ENCODE results near the gene RHCG. TPM values are rescaled to one million over a fixed set of nuclear protein-coding genes. Genes with fewer than 3 reads are reported as not detected.

RHCG gene
- 13.4 and 22.4 TPM in 2 replicates for total RNA-seq (ENCODE audit: low replicate concordance)
- long read RNA-seq, transcript RHCG-201 (11 exons, 1,982 nt), result major isoform, 52 of 65 reads
- long read RNA-seq, partial matches to known transcripts, result 2 of 65 reads
- long read RNA-seq, other reads (novel, unspliced or antisense), result 11 of 65 reads

DNA sequence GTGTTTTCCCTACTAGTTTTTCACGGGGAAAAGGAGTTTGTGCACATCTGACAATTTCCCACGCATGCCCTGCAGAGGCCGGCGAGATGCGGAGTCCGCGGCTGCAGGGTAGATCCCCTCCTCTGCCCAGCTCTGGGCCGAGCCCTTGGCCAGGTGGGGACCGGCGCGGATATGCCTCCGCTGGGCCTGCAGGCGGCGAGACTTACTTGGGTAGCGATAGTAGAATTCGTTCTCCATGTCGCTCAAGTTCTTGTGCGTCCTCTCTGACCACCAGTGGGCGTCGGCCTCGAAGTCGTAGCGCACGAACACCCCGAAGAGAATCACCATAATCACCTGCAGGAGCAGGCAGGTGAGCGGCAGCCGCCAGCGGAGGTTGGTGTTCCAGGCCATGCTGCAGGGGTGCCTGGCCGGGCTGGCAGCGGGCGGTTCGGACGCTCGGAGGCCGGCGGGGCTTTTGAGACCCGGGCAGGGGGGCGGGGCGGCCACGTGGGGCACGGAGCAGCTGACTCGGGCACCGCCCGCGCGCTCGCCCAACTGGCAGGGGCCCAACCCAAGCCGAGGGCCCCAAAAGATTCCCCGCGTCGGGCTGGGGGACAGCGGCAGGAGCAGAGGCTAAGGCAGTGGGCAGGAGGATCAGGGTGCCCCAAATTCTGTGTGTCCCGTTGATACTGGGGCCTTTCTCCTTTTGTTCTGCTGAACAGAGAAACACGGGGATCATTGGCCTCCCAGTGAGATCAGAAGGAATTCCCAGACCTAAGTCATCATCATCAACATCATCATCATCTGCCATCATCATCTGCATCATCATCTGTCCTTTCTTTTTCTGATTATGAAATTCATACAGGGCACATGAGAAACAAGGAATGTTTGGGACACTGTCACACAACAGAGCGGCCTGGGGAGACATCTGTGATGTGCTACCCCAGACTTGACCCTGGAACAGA is at the start of gene RHCG:
RHCG (minus strand) TSS at position 429 of the 944 bp plus-strand sequence; CDS start at position 390, 39 bp downstream.
- peaks cover 69% of the 10 kb centered on the region for H3K27me3 Mint-ChIP-seq

GRCh38 chr15:89543389-89543788 is 47.0 kb upstream of the RHCG start:
- H3K27ac Mint-ChIP-seq, result no peak overlapping the region
- no peaks in the 10 kb centered on the region for H3K4me1 Mint-ChIP-seq (ENCODE audit: unreplicated experiment)
- no peaks in the 10 kb centered on the region for H3K36me3 Mint-ChIP-seq
- no peak for DNase-seq (ENCODE audit: extremely low spot score, unreplicated experiment)
- H3K4me3 Mint-ChIP-seq, result no peak overlapping the region
- no peaks in the 10 kb centered on the region for H3K9me3 Mint-ChIP-seq
- TF ChIP-seq, protein P1, sequence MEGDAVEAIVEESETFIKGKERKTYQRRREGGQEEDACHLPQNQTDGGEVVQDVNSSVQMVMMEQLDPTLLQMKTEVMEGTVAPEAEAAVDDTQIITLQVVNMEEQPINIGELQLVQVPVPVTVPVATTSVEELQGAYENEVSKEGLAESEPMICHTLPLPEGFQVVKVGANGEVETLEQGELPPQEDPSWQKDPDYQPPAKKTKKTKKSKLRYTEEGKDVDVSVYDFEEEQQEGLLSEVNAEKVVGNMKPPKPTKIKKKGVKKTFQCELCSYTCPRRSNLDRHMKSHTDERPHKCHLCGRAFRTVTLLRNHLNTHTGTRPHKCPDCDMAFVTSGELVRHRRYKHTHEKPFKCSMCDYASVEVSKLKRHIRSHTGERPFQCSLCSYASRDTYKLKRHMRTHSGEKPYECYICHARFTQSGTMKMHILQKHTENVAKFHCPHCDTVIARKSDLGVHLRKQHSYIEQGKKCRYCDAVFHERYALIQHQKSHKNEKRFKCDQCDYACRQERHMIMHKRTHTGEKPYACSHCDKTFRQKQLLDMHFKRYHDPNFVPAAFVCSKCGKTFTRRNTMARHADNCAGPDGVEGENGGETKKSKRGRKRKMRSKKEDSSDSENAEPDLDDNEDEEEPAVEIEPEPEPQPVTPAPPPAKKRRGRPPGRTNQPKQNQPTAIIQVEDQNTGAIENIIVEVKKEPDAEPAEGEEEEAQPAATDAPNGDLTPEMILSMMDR (conservative IDR thresholded peaks at IDR 0.05), result no peak
- peaks cover 24% of the 10 kb centered on the region for H3K27me3 Mint-ChIP-seq

More for the DNA sequence above, at the start of gene RHCG:
- TF ChIP-seq, protein P1 (conservative IDR thresholded peaks at IDR 0.05), result peak; percentile 74
- no peak for DNase-seq (ENCODE audit: extremely low spot score, unreplicated experiment)
- Mint-ChIP-seq H3K4me3 (peak within 1 kb of the TSS; percentile 85), H3K36me3 (no peaks in the 10 kb centered on the region), H3K27ac (peak within 1 kb of the TSS; percentile 50), H3K4me1 (ENCODE audit: unreplicated experiment) (no peaks in the 10 kb centered on the region), H3K9me3 (no peaks in the 10 kb centered on the region)

- Mint-ChIP-seq H3K9me3 (no peaks in the 10 kb centered on the region), H3K27ac (no peak overlapping the region), H3K4me1 (ENCODE audit: unreplicated experiment) (no peaks in the 10 kb centered on the region), H3K27me3 (peaks cover 24% of the 10 kb centered on the region), H3K36me3 (no peaks in the 10 kb centered on the region), H3K4me3 (no peak overlapping the region)
- TF ChIP-seq, protein P1 (conservative IDR thresholded peaks at IDR 0.05), result no peak
- DNase-seq (ENCODE audit: extremely low spot score, unreplicated experiment), result no peak
Measured at GRCh38 chr15:89542369-89542768, 46.0 kb upstream of the RHCG start.

DNA sequence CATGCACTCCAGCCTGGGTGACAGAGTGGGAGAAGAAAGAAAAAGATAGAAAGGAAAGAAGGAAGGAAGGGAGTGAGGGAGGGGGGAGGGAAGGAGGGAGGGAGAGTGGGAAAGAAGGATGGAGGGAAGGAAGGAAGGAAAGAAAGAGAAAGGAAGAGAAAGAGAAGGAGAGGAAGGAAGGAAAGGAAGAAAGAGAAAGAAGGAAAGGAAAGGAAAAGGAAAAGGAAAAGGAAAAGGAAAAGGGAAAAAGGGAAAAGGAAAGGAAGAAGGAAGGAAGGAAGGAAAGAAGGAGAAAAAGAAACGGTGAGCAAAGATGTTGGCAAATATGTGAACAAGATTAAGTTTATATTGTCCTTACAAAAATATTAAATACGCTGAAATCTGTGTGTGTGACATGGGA is 42.6 kb upstream of the RHCG start:
- no peak overlapping the region for H3K4me3 Mint-ChIP-seq
- H3K4me1 Mint-ChIP-seq (ENCODE audit: unreplicated experiment), result no peaks in the 10 kb centered on the region
- H3K36me3 Mint-ChIP-seq, result no peaks in the 10 kb centered on the region
- H3K9me3 Mint-ChIP-seq, result peaks cover 1% of the 10 kb centered on the region
- H3K27me3 Mint-ChIP-seq, result peaks cover 16% of the 10 kb centered on the region
- DNase-seq (ENCODE audit: extremely low spot score, unreplicated experiment), result no peak
- TF ChIP-seq, protein P1 (conservative IDR thresholded peaks at IDR 0.05), result no peak
- H3K27ac Mint-ChIP-seq, result no peak overlapping the region

GRCh38 chr15:89533861-89534544 is 37.6 kb upstream of the RHCG start:
- Mint-ChIP-seq H3K4me3 (no peak overlapping the region), H3K36me3 (no peaks in the 10 kb centered on the region)
- no peak for DNase-seq (ENCODE audit: extremely low spot score, unreplicated experiment)

More at GRCh38 chr15:89533861-89534544, 37.6 kb upstream of the RHCG start:
- TF ChIP-seq, protein P1 (conservative IDR thresholded peaks at IDR 0.05), result no peak
- H3K4me1 Mint-ChIP-seq (ENCODE audit: unreplicated experiment), result no peaks in the 10 kb centered on the region
- peaks cover 7% of the 10 kb centered on the region for H3K9me3 Mint-ChIP-seq
- no peaks in the 10 kb centered on the region for H3K27me3 Mint-ChIP-seq
- no peak overlapping the region for H3K27ac Mint-ChIP-seq

All from type B pancreatic cell (in vitro differentiated cells).